Heart right ventricle (tissue), 16 donors: ENCODE measurements around the gene B3GNT9. TPM values are rescaled to one million over a fixed set of nuclear protein-coding genes. Genes with fewer than 3 reads are reported as not detected.

Experiments used
- ATAC-seq, 8 donors: fragments of 200-7000 bp; cut with Tn5 transposase; one replicate each; pipeline ENCODE4 v1.9.1; 2020; ENCODE audit warnings: mild to moderate bottlenecking in 8 of 8, moderate library complexity in 8 of 8, moderate number of reproducible peaks in 1 of 8
- DNase-seq, 2 donors: peaks; one replicate each; pipeline ENCODE4 v3.0.0-alpha.2; 2020
- H3K27ac ChIP-seq, 10 donors: fragments of 200-600 bp; sonication (generic) in 2 of 10; one replicate each; pipeline versions ENCODE4 v1.5.0 to v1.8.0; 2020 to 2022; ENCODE audit warnings: mild to moderate bottlenecking in 3 of 10
- H3K27me3 ChIP-seq, 7 donors: fragments of 200-600 bp; one replicate each; pipeline ENCODE4 v1.8.0; 2021 to 2022; ENCODE audit warnings: mild to moderate bottlenecking in 2 of 7
- H3K36me3 ChIP-seq, 9 donors: fragments of 200-600 bp; sonication (generic) in 1 of 9; one replicate each; pipeline versions ENCODE4 v1.5.0 to v1.8.0; 2020 to 2022; ENCODE audit warnings: mild to moderate bottlenecking in 2 of 9
- H3K4me1 ChIP-seq, 9 donors: fragments of 200-600 bp; sonication (generic) in 1 of 9; one replicate each; pipeline versions ENCODE4 v1.5.0 to v1.8.0; 2020 to 2022; ENCODE audit warnings: mild to moderate bottlenecking in 4 of 9
- H3K4me3 ChIP-seq, 10 donors: fragments of 200-600 bp; sonication (generic) in 2 of 10; one replicate each; pipeline versions ENCODE4 v1.5.0 to v1.8.0; 2020 to 2022; ENCODE audit warnings: mild to moderate bottlenecking in 7 of 10, moderate library complexity in 2 of 10
- H3K9me3 ChIP-seq, 11 donors: fragments of 200-600 bp in 10 of 11; sonication (generic) in 2 of 11; one replicate each; pipeline versions ENCODE4 v1.5.0 to v1.8.0; 2013 to 2022; ENCODE audit warnings: mild to moderate bottlenecking in 2 of 11, control low read depth in 1 of 11, moderate library complexity in 1 of 11
- CTCF ChIP-seq, 9 donors: fragments of 200-600 bp; sonication (generic) in 2 of 9; IDR thresholded peaks; one replicate each; pipeline versions ENCODE4 v1.5.0 to v1.8.0; 2021 to 2022; ENCODE audit warnings: antibody characterized with exemption in 9 of 9, mild to moderate bottlenecking in 5 of 9, moderate library complexity in 1 of 9
- WGBS, 2 donors: extraction: QIAGEN DNeasy Blood & Tissue Kit; methylation state at CpG; one replicate each; pipeline ENCODE4 v1.1.7; 2013; ENCODE audit warnings: inconsistent platforms in 1 of 2; 5-methylcytosine and 5-hydroxymethylcytosine counted together
- intact Hi-C, 10 donors: fragments of 100-400 bp; cut with DNase I; formaldehyde crosslinking; loops; one replicate each; pipeline versions ENCODE4 v1.11.1 to v1.14.2; 2022
- polyA plus RNA-seq, 2 donors: library from polyadenylated mRNA; stranded (reverse); fragments of 200-250 nt; gene quantifications; one replicate each; pipeline ENCODE4 v1.2.3, GENCODE V29; 2013
- total RNA-seq, 10 donors: library from RNA; stranded (reverse); fragmentation: NEBNext Ultra II Directional in 3 of 10; extraction: Animal tissue kit (Norgen Biotek cat#: 25700) in 3 of 10; gene quantifications; one replicate each; pipeline versions ENCODE4 v1.2.1 to v1.2.4, GENCODE V29; 2021 to 2023
- donor health status: Arrhythmogenic right ventricular cardiomyopathy.
- donor health status: ischemic (EF 13 %, LVEDD 7.1; RV severe dilation, severe dysfunction).
- donor health status: healthy with polysubstance abuse.
- donor health status: DM: no; HTN: yes; CAD: no.
- donor health status: DM: no; HTN: no; CAD: no.
- donor health status: ischemic (EF 25% LVEDD 6.9; RV normal size, moderate dysfunction).
- donor health status: ischemic (EF 25% LVEDD 5.7; RV mildly dilated, moderate dysfunction).
- donor health status: healthy.
- donor health status: DM: yes; HTN: yes; CAD: no.
- donor health status: Ischemic cardiomyopathy.
- donor health status: ischemic (EF 35%, LVEDD 5.7; RV mildly dilated, moderate dysfunction).
- donor health status: nonischemic (EF 11% LVEDD 7.7; RV severe dilation, severe dysfunction).
- donor health status: DM: yes; HTN: yes; CAD: no.
- donor health status: PGD.
- donor health status: ischemic (EF 29% LVEDD 5.4; RV normal size, mild dysfunction).
- donor health status: nonischemic (EF 23%, LVEDD 6.1; RV moderate dilation, normal function).

The B3GNT9 gene
- total and polyA plus RNA-seq, 12 donors = 5.4 to 19.1 (median 9.6) TPM

DNA sequence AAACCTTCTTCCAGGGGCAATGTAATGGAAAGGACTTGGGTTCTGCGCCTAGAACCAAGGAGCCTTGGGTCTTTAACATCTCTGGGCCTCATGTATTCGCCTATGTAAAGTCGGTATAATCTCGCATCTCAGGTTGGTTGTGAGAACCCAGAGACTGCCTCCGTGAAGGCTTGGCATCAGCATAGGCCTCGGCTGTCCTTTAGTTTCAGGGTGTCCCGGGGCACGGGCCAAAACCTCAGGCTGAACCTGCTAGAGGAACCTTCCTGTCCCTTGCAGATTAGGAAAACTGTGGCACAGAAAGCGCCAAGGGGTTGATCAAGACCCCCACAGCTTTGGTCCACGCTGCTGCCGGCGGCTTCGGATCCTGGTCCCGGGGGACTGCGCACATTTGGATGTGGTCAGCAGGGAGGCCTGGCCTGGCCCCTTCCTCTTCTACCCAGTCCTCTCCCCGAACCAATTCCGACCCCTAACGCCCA is 41.8 kb downstream of the B3GNT9 start:
- H3K36me3 ChIP-seq = peaks cover 0 to 13% (median 0%) of the 10 kb centered on the region in 9 donors
- DNase-seq (no peak), ATAC-seq (no peak)
- peak overlapping the region; percentile 55 to 96 (median 86) for H3K27ac ChIP-seq
- WGBS, 2 donors = 63 to 66% methylated on average over 18 of the region's 18 CpGs
- intact Hi-C loops = loop anchor here in 3 of 10 donors (2.0 to 5.0 kb wide), 3 partner anchors 77 to 132 kb away; partner anchors contain the start of gene CBFB (in 1 of the 3)
- peaks cover 7 to 57% (median 25%) of the 10 kb centered on the region in 9 donors for H3K4me1 ChIP-seq
- peak overlapping the region; percentile 76 to 100 (median 94) for H3K4me3 ChIP-seq
- H3K27me3 ChIP-seq = no peaks in the 10 kb centered on the region
- TF ChIP-seq CTCF (IDR thresholded peaks at IDR 0.05) = no peak
- H3K9me3 ChIP-seq = no peaks in the 10 kb centered on the region

GRCh38 chr16:67108489-67108888 is 42.3 kb downstream of the B3GNT9 start:
- WGBS, 2 donors = 97 to 99% methylated on average over 6 of the region's 6 CpGs
- no peak overlapping the region for H3K27ac ChIP-seq

DNA sequence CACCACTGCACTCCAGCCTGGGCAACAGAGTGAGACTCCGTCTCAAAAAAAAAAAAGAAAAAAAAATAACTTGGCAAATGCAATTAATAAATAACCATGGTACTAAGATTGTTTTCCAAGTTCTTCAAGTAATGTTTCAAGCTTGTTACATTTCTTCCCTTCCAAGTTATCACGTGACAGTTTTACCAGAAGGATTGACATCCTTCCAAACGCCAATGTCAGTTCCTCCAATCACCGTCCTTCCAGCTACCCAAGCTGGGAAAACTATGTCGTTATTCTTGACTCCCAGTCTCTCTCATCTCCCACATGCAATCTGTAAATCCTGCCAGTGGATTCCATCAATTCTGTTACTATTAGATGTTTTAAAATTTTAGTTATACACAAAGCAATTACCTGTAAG is 44.9 kb downstream of the B3GNT9 start:
- Histone ChIP-seq H3K36me3 (peaks cover 0 to 8% (median 0%) of the 10 kb centered on the region in 9 donors), H3K27ac (peak overlapping the region in 1 of 10 donors; percentile 65), H3K27me3 (no peaks in the 10 kb centered on the region), H3K4me3 (no peak overlapping the region), H3K4me1 (peaks cover 5 to 40% (median 17%) of the 10 kb centered on the region in 9 donors), H3K9me3 (no peaks in the 10 kb centered on the region)
- DNase-seq = no peak
- no peak for ATAC-seq
- intact Hi-C loops = loop anchor here in 2 of 10 donors (2.0 to 5.0 kb wide), 3 partner anchors 49 to 129 kb away; no protein-coding TSS in a partner anchor
- 35 to 40% methylated on average over 5 of the region's 5 CpGs for WGBS, 2 donors
- TF ChIP-seq CTCF (IDR thresholded peaks at IDR 0.05) = no peak

More at GRCh38 chr16:67108489-67108888, 42.3 kb downstream of the B3GNT9 start:
- no peaks in the 10 kb centered on the region for H3K27me3 ChIP-seq
- no peaks in the 10 kb centered on the region for H3K9me3 ChIP-seq
- ATAC-seq (no peak), DNase-seq (no peak)
- TF ChIP-seq CTCF (IDR thresholded peaks at IDR 0.05) = no peak
- peaks cover 7 to 58% (median 25%) of the 10 kb centered on the region in 9 donors for H3K4me1 ChIP-seq
- peak overlapping the region in 1 of 10 donors; percentile 99 for H3K4me3 ChIP-seq
- H3K36me3 ChIP-seq = peaks cover 0 to 13% (median 0%) of the 10 kb centered on the region in 9 donors
- intact Hi-C loops = loop anchor here in 3 of 10 donors (2.0 to 5.0 kb wide), 3 partner anchors 76 to 131 kb away; partner anchors contain the start of gene CBFB (in 1 of the 3)

- DNase-seq = no peak
- WGBS, 2 donors = 71 to 72% methylated on average over 2 of the region's 2 CpGs
- H3K36me3 ChIP-seq = peaks cover 0 to 14% (median 1%) of the 10 kb centered on the region in 9 donors
- no peaks in the 10 kb centered on the region for H3K27me3 ChIP-seq
- H3K4me1 ChIP-seq = peaks cover 0 to 34% (median 12%) of the 10 kb centered on the region in 9 donors
- intact Hi-C loops = loop anchor here in 2 of 10 donors (5.0 kb wide), 2 partner anchors 73 to 128 kb away; no protein-coding TSS in a partner anchor
- no peak for TF ChIP-seq CTCF (IDR thresholded peaks at IDR 0.05)
- peak overlapping the region in 1 of 10 donors; percentile 65 for H3K27ac ChIP-seq
- ATAC-seq = no peak
- no peak overlapping the region for H3K4me3 ChIP-seq
- no peaks in the 10 kb centered on the region for H3K9me3 ChIP-seq
Measured at GRCh38 chr16:67105246-67105645, 45.6 kb downstream of the B3GNT9 start.
